Endothelial cell of umbilical vein (primary cell): ENCODE results near the gene ARID1B. TPM values are rescaled to one million over a fixed set of nuclear protein-coding genes. Genes with fewer than 3 reads are reported as not detected.

Experiments
- BruUV-seq: library from RNA; stranded (reverse); fragments of 400-500 nt; replicated peaks from 2 replicates; lab custom pipeline; 2021; lab: Mats Ljungman, UMichigan
- CTCF ChIA-PET: fragments of 300-600, 350-600 bp; sonication (Branson Sonifier 250); formaldehyde crosslinking; loops from one replicate; lab custom pipeline; 2021; ENCODE audit warnings: antibody characterized with exemption, inconsistent platforms; lab: Charles Lee
- POLR2A ChIA-PET: fragments of 300-600, 350-600 bp; sonication (Branson Sonifier 250); formaldehyde crosslinking; loops from one replicate; lab custom pipeline; 2021; ENCODE audit warnings: antibody characterized with exemption, inconsistent platforms; lab: Charles Lee
- DNase-seq: peaks from one replicate; pipeline ENCODE4 v3.0.0-alpha.2; 2011; ENCODE audit warnings: low read depth, low spot score
- FAIRE-seq: peaks from 2 replicates; lab custom pipeline; 2011; peaks lifted over from hg19 to GRCh38; lab: Jason Lieb, UNC
- H2AFZ ChIP-seq: 2 replicates; pipeline ENCODE4 v1.6.0; 2012; ENCODE audit warnings: low read depth, low read length, control low read depth, inconsistent platforms
- H3K27ac ChIP-seq: 2 replicates; pipeline ENCODE4 v1.5.1; 2011; ENCODE audit warnings: low read depth, mild to moderate bottlenecking, control low read depth, low read length, moderate library complexity; ENCODE audit not compliant: insufficient read depth
- H3K27me3 ChIP-seq, 2 experiments: 2 replicates each; pipeline versions ENCODE4 v1.6.0 to v1.6.1; 2011; ENCODE audit warnings: low read length in 2 of 2, mixed read lengths in 1 of 2; ENCODE audit not compliant: control insufficient read depth in 2 of 2, insufficient read depth in 2 of 2
- H3K36me3 ChIP-seq, 2 experiments: 2 replicates in 1 of 2; 3 replicates in 1 of 2; pipeline ENCODE4 v1.5.1; 2011; ENCODE audit warnings: low read length in 2 of 2, mild to moderate bottlenecking in 1 of 2, moderate library complexity in 1 of 2; ENCODE audit not compliant: control insufficient read depth in 2 of 2, insufficient read depth in 2 of 2; ENCODE audit errors: extremely low read depth in 1 of 2
- H3K4me1 ChIP-seq: 3 replicates; pipeline ENCODE4 v1.5.1; 2011; ENCODE audit warnings: mild to moderate bottlenecking, low read length; ENCODE audit not compliant: control insufficient read depth, insufficient read depth; ENCODE audit errors: extremely low read depth
- H3K4me2 ChIP-seq: 2 replicates; pipeline ENCODE4 v1.6.1; 2011; ENCODE audit warnings: low read length, control low read depth, mixed read lengths; ENCODE audit not compliant: insufficient read depth
- H3K4me3 ChIP-seq, 3 experiments: fragments of 200-600 bp in 1 of 3; sonication (generic), shearing (Covaris generic) in 1 of 3; replicated peaks in 1 of 3; 2 replicates each; pipeline ENCODE4 v1.5.1; 2011 to 2016; ENCODE audit warnings: control low read depth in 3 of 3, low read length in 3 of 3, mild to moderate bottlenecking in 2 of 3, inconsistent platforms in 1 of 3, low read depth in 1 of 3, moderate library complexity in 1 of 3; ENCODE audit not compliant: insufficient read depth in 1 of 3
- H3K79me2 ChIP-seq: 2 replicates; pipeline ENCODE4 v1.6.0; 2012; ENCODE audit warnings: low read length, inconsistent platforms; ENCODE audit not compliant: control insufficient read depth, insufficient read depth
- H3K9ac ChIP-seq: replicated peaks from 2 replicates; pipeline ENCODE3; 2011; ENCODE audit warnings: low read length, control low read depth; ENCODE audit not compliant: insufficient read depth; ENCODE audit errors: extremely low read depth
- H3K9me1 ChIP-seq: replicated peaks from 3 replicates; pipeline ENCODE4 v1.6.0; 2011; ENCODE audit warnings: mild to moderate bottlenecking, low read length; ENCODE audit not compliant: control insufficient read depth, insufficient read depth; ENCODE audit errors: extremely low read depth
- H3K9me3 ChIP-seq: replicated peaks from 2 replicates; pipeline ENCODE4 v1.5.1; 2012; ENCODE audit warnings: low read length, inconsistent platforms; ENCODE audit not compliant: control insufficient read depth, insufficient read depth
- H4K20me1 ChIP-seq: replicated peaks from 2 replicates; pipeline ENCODE3; 2011; ENCODE audit warnings: mild to moderate bottlenecking, low read length; ENCODE audit not compliant: control insufficient read depth, insufficient read depth; ENCODE audit errors: extremely low read depth
- EZH2 ChIP-seq: IDR thresholded peaks from 2 replicates; pipeline ENCODE4 v1.6.1; 2012; ENCODE audit warnings: borderline replicate concordance, low read depth, mild to moderate bottlenecking, moderate library complexity, low read length, inconsistent platforms; ENCODE audit not compliant: severe bottlenecking
- FOS ChIP-seq: IDR thresholded peaks from 2 replicates; pipeline ENCODE4 v1.6.1; 2011; ENCODE audit warnings: mild to moderate bottlenecking, low read length, moderate library complexity, borderline replicate concordance; ENCODE audit not compliant: insufficient read depth
- GATA2 ChIP-seq: IDR thresholded peaks from 2 replicates; pipeline ENCODE4 v1.7.0; 2011; ENCODE audit warnings: low read depth, mild to moderate bottlenecking, moderate library complexity, mixed read lengths, low read length; ENCODE audit not compliant: insufficient read length, insufficient read depth
- JUN ChIP-seq: IDR thresholded peaks from 2 replicates; pipeline ENCODE4 v1.6.1; 2011; ENCODE audit warnings: borderline replicate concordance, low read depth; ENCODE audit not compliant: insufficient read length, insufficient read depth
- MYC ChIP-seq: IDR thresholded peaks from one replicate; pipeline ENCODE4 v1.6.1; 2011; ENCODE audit warnings: mild to moderate bottlenecking, low read depth, low read length
- POLR2A ChIP-seq: IDR thresholded peaks from 2 replicates; pipeline ENCODE4 v1.6.1; 2012; ENCODE audit warnings: low read depth, mild to moderate bottlenecking, control low read depth, low read length
- POLR2AphosphoS5 ChIP-seq: IDR thresholded peaks from 2 replicates; pipeline ENCODE4 v1.6.1; 2012; ENCODE audit warnings: low read depth, mild to moderate bottlenecking, control low read depth, low read length, moderate library complexity; ENCODE audit not compliant: insufficient read depth
- dilution Hi-C: fragments of 300-500 bp; cut with MboI; formaldehyde crosslinking; loops from one replicate; pipeline ENCODE4 v1.15.0; 2019; ENCODE audit warnings: low sequenced_read_pairs; ENCODE audit not compliant: extremely low pct_ligation_motif_present
- intact Hi-C: fragments of 100-400 bp; cut with micrococcal nuclease; formaldehyde crosslinking; loops from one replicate; pipeline ENCODE4 v1.10.0; 2022
- polyA plus RNA-seq, 4 experiments: library from polyadenylated mRNA; depleted of rRNA in 3 of 4; stranded (reverse) in 3 of 4; unstranded in 1 of 4; fragments of >200 nt; gene quantifications; 2 replicates each; pipeline versions ENCODE4 v1.2.1 to v1.2.3, GENCODE V29; 2011 to 2012; ENCODE audit warnings: missing spikeins in 1 of 4
- total RNA-seq: library from RNA; stranded (reverse); gene quantifications from 2 replicates; pipeline ENCODE4 v1.2.3, GENCODE V29; 2021
- TF ChIP-seq, protein P1 (sequence below): IDR thresholded peaks from 2 replicates; pipeline ENCODE4 v1.6.1; 2011; ENCODE audit not compliant: insufficient read depth, insufficient read length
- TF ChIP-seq, protein P2 (sequence below), 2 donors: IDR thresholded peaks; 1 replicate in 1 of 2; 2 replicates in 1 of 2; pipeline ENCODE4 v1.5.1; 2011; ENCODE audit warnings: low read length in 2 of 2, mild to moderate bottlenecking in 2 of 2, moderate library complexity in 2 of 2, control low read depth in 1 of 2, inconsistent platforms in 1 of 2, low read depth in 1 of 2; ENCODE audit not compliant: insufficient read depth in 1 of 2; ENCODE audit errors: extremely low read depth in 1 of 2

Gene ARID1B
- total and polyA plus RNA-seq, 2 donors (not counting 3 experiments of a cell fraction or from before 2014, with no cell fraction given) = 21.8 to 89.5 TPM

DNA sequence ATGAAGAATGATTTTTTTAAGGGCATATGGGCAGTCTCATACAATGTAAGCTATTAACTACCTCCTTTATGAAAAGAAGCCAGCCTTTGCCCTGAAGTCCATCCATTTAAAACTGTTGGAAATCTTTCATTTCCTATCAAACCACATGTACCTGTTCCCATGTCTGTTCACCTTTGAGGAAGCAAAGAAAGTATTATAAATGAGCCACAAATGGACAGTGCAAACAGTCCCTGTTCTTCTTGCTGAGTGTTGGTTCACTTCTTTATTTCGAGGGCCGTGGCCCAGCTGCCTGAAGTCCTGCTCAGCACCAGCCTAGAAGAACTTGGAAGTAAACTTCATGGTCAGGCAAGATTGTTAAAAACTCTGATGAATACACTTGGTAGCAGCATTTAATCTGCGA, 433.8 kb downstream of the ARID1B start:
- no TSS peak for BruUV-seq
- Histone ChIP-seq H3K9me1 (no peaks in the 10 kb centered on the region), H4K20me1 (no peaks in the 10 kb centered on the region), H3K9ac (no peak overlapping the region), H3K4me3 (no peak overlapping the region), H3K27ac (no peak overlapping the region), H3K4me2 (no peak overlapping the region), H3K9me3 (no peaks in the 10 kb centered on the region), H3K27me3 (no peaks in the 10 kb centered on the region), H2AFZ (no peak overlapping the region), H3K4me1 (no peaks in the 10 kb centered on the region), H3K36me3 (peaks cover 0 to 15% of the 10 kb centered on the region in 2 experiments), H3K79me2 (no peaks in the 10 kb centered on the region)
- CTCF ChIA-PET = no interaction called here
- POLR2A ChIA-PET = interaction anchor here (0.7 kb wide), 1 partner anchor 291 kb away, joined by 8 read pairs; no protein-coding TSS in a partner anchor
- intact Hi-C loops = no loop called here
- FAIRE-seq (no peak), DNase-seq (no peak)
- no peak for TF ChIP-seq POLR2A
- no peak for TF ChIP-seq GATA2
- no peak for TF ChIP-seq JUN
- dilution Hi-C loops = no loop called here

GRCh38 chr6:157211603-157212455, 434.7 kb downstream of the ARID1B start:
- DNase-seq (no peak), FAIRE-seq (peak; percentile 15)
- ChIA-PET CTCF (interaction anchor here (1.1 kb wide), 1 partner anchor 13 kb away, joined by 3 read pairs; no protein-coding TSS in a partner anchor), POLR2A (no interaction called here)
- H3K4me3 ChIP-seq = no peak overlapping the region
- H3K36me3 ChIP-seq = peaks cover 0 to 9% of the 10 kb centered on the region in 2 experiments
- no TSS peak for BruUV-seq
- dilution Hi-C loops = no loop called here
- no peak overlapping the region for H3K9ac ChIP-seq
- intact Hi-C loops = no loop called here
- H2AFZ ChIP-seq = no peak overlapping the region
- no peak overlapping the region for H3K27ac ChIP-seq
- H3K4me1 ChIP-seq = no peaks in the 10 kb centered on the region
- H3K9me3 ChIP-seq = no peaks in the 10 kb centered on the region
- TF ChIP-seq, protein P1, sequence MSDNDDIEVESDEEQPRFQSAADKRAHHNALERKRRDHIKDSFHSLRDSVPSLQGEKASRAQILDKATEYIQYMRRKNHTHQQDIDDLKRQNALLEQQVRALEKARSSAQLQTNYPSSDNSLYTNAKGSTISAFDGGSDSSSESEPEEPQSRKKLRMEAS = no peak
- TF ChIP-seq POLR2AphosphoS5 (no peak), GATA2 (no peak), EZH2 (no peak), JUN (no peak), MYC (no peak), POLR2A (no peak), FOS (no peak)
- TF ChIP-seq, protein P2, sequence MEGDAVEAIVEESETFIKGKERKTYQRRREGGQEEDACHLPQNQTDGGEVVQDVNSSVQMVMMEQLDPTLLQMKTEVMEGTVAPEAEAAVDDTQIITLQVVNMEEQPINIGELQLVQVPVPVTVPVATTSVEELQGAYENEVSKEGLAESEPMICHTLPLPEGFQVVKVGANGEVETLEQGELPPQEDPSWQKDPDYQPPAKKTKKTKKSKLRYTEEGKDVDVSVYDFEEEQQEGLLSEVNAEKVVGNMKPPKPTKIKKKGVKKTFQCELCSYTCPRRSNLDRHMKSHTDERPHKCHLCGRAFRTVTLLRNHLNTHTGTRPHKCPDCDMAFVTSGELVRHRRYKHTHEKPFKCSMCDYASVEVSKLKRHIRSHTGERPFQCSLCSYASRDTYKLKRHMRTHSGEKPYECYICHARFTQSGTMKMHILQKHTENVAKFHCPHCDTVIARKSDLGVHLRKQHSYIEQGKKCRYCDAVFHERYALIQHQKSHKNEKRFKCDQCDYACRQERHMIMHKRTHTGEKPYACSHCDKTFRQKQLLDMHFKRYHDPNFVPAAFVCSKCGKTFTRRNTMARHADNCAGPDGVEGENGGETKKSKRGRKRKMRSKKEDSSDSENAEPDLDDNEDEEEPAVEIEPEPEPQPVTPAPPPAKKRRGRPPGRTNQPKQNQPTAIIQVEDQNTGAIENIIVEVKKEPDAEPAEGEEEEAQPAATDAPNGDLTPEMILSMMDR (IDR thresholded peaks at IDR 0.05; ENCODE audit: extremely low read depth in 1 of 2, insufficient read depth in 1 of 2, low read depth in 1 of 2, low read length in 2 of 2) = no peak
- H3K27me3 ChIP-seq = no peaks in the 10 kb centered on the region
- no peaks in the 10 kb centered on the region for H3K9me1 ChIP-seq
- no peak overlapping the region for H3K4me2 ChIP-seq
- no peaks in the 10 kb centered on the region for H3K79me2 ChIP-seq
- no peaks in the 10 kb centered on the region for H4K20me1 ChIP-seq
